NB4 (cell line): ENCODE data around the gene ARHGAP18.

Experiments
- MAX ChIP-seq: IDR thresholded peaks from 2 replicates; pipeline ENCODE4 v1.6.1; 2011; ENCODE audit warnings: low read depth, low read length
- MYC ChIP-seq: IDR thresholded peaks from 2 replicates; pipeline ENCODE4 v1.6.1; 2011; ENCODE audit warnings: low read depth, low read length
- POLR2A ChIP-seq: IDR thresholded peaks from 2 replicates; pipeline ENCODE4 v1.6.1; 2011; ENCODE audit warnings: mild to moderate bottlenecking; ENCODE audit not compliant: insufficient read length; ENCODE audit errors: extremely low read depth
- TF ChIP-seq, protein P1 (sequence below): IDR thresholded peaks from one replicate; pipeline ENCODE4 v1.5.1; 2012; ENCODE audit warnings: low read depth, low read length

DNA sequence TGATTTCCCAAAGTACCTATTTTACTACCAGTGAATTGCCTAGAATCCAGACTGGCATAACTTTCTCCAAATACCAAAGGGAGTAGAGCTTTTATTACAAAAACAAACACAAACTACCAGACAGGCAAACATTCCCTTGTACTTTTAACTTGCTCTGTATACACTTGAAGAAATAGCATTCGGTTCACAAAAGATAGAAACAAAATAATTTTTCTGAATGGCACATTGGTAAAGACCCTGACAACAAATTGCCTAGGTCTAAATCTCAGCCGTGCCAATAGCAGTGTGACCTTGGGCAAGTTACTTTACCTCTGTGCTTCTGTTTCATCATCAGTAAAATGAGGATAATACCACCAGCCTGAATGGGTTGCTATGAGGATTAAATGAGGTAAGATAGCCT lies 15.9 kb downstream of the ARHGAP18 start:
- TF ChIP-seq MAX (no peak), POLR2A (no peak), MYC (no peak)
- TF ChIP-seq, protein P1, sequence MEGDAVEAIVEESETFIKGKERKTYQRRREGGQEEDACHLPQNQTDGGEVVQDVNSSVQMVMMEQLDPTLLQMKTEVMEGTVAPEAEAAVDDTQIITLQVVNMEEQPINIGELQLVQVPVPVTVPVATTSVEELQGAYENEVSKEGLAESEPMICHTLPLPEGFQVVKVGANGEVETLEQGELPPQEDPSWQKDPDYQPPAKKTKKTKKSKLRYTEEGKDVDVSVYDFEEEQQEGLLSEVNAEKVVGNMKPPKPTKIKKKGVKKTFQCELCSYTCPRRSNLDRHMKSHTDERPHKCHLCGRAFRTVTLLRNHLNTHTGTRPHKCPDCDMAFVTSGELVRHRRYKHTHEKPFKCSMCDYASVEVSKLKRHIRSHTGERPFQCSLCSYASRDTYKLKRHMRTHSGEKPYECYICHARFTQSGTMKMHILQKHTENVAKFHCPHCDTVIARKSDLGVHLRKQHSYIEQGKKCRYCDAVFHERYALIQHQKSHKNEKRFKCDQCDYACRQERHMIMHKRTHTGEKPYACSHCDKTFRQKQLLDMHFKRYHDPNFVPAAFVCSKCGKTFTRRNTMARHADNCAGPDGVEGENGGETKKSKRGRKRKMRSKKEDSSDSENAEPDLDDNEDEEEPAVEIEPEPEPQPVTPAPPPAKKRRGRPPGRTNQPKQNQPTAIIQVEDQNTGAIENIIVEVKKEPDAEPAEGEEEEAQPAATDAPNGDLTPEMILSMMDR = no peak
